CD4-positive, alpha-beta memory T cell (primary cell): ENCODE measurements around the gene ATL2. TPM values are rescaled to one million over a fixed set of nuclear protein-coding genes. Genes with fewer than 3 reads are reported as not detected.

Source experiments
- CTCF ChIA-PET: fragments of 350-600 bp; sonication (Branson Sonifier 250); formaldehyde crosslinking; loops from one replicate; lab custom pipeline; 2021; ENCODE audit warnings: inconsistent platforms; ENCODE audit not compliant: partially characterized antibody; lab: Charles Lee
- POLR2A ChIA-PET: fragments of 350-600 bp; sonication (Branson Sonifier 250); formaldehyde crosslinking; loops from one replicate; lab custom pipeline; 2021; ENCODE audit not compliant: partially characterized antibody; lab: Charles Lee
- DNase-seq, 5 donors: peaks; one replicate each; pipeline versions ENCODE4 v3.0.0 to v3.0.0-alpha.2; 2020 to 2022; ENCODE audit warnings: mixed read lengths in 1 of 5
- H3K27ac ChIP-seq: one replicate; pipeline ENCODE4 v1.7.0; 2013; ENCODE audit warnings: low read depth, low read length
- H3K27me3 ChIP-seq: 2 replicates; pipeline ENCODE4 v1.7.0; 2013; ENCODE audit warnings: mild to moderate bottlenecking, low read length, moderate library complexity; ENCODE audit not compliant: insufficient read depth
- H3K36me3 ChIP-seq: 2 replicates; pipeline ENCODE4 v1.7.0; 2013; ENCODE audit warnings: mild to moderate bottlenecking, low read length, moderate library complexity; ENCODE audit not compliant: insufficient read depth
- H3K4me1 ChIP-seq: 2 replicates; pipeline ENCODE4 v1.7.0; 2013; ENCODE audit warnings: mild to moderate bottlenecking, low read length, moderate library complexity; ENCODE audit not compliant: insufficient read depth
- H3K4me3 ChIP-seq, 2 donors: one replicate each; pipeline ENCODE4 v1.7.0; 2013; ENCODE audit warnings: low read length in 2 of 2, mild to moderate bottlenecking in 1 of 2
- H3K9me3 ChIP-seq, 2 donors: one replicate each; pipeline ENCODE4 v1.7.0; 2013; ENCODE audit warnings: low read length in 2 of 2, control low read depth in 1 of 2; ENCODE audit not compliant: control insufficient read depth in 1 of 2
- H3K27ac Mint-ChIP-seq, 7 donors: one replicate each; pipeline ENCODE4 v1.8.0; 2020 to 2021; ENCODE audit warnings: mixed read lengths in 7 of 7, mild to moderate bottlenecking in 6 of 7, inconsistent platforms in 3 of 7, moderate library complexity in 3 of 7
- H3K27me3 Mint-ChIP-seq, 2 donors: one replicate each; pipeline ENCODE4 v1.8.0; 2020 to 2021; ENCODE audit warnings: mixed read lengths in 2 of 2
- H3K36me3 Mint-ChIP-seq, 2 donors: one replicate each; pipeline ENCODE4 v1.8.0; 2020 to 2021; ENCODE audit warnings: mixed read lengths in 2 of 2, inconsistent platforms in 1 of 2, mild to moderate bottlenecking in 1 of 2
- H3K4me1 Mint-ChIP-seq, 4 donors: one replicate each; pipeline ENCODE4 v1.8.0; 2020 to 2021; ENCODE audit warnings: mixed read lengths in 4 of 4, mild to moderate bottlenecking in 1 of 4
- H3K4me3 Mint-ChIP-seq, 8 donors: one replicate each; pipeline ENCODE4 v1.8.0; 2020 to 2021; ENCODE audit warnings: mixed read lengths in 8 of 8, mild to moderate bottlenecking in 7 of 8, moderate library complexity in 6 of 8, inconsistent platforms in 3 of 8
- H3K9me3 Mint-ChIP-seq, 8 donors: one replicate each; pipeline ENCODE4 v1.8.0; 2020 to 2021; ENCODE audit warnings: mixed read lengths in 8 of 8, mild to moderate bottlenecking in 5 of 8, inconsistent platforms in 3 of 8, moderate library complexity in 1 of 8
- intact Hi-C: fragments of 100-400 bp; cut with micrococcal nuclease; formaldehyde crosslinking; loops from one replicate; pipeline ENCODE4 v1.15.1; 2023
- polyA plus RNA-seq, 2 donors: library from polyadenylated mRNA; unstranded; fragments of 300-500 nt; fragmentation: Illumina TruSeq; gene quantifications; one replicate each; pipeline ENCODE4 v1.2.3, GENCODE V29; 2021
- total RNA-seq, 2 experiments: library from RNA; stranded (reverse); gene quantifications; one replicate each; pipeline ENCODE4 v1.2.3, GENCODE V29; 2021

Gene ATL2
- total and polyA plus RNA-seq, 4 experiments from 2014 or later, result 13.2 to 64.3 (median 36.6) TPM

DNA sequence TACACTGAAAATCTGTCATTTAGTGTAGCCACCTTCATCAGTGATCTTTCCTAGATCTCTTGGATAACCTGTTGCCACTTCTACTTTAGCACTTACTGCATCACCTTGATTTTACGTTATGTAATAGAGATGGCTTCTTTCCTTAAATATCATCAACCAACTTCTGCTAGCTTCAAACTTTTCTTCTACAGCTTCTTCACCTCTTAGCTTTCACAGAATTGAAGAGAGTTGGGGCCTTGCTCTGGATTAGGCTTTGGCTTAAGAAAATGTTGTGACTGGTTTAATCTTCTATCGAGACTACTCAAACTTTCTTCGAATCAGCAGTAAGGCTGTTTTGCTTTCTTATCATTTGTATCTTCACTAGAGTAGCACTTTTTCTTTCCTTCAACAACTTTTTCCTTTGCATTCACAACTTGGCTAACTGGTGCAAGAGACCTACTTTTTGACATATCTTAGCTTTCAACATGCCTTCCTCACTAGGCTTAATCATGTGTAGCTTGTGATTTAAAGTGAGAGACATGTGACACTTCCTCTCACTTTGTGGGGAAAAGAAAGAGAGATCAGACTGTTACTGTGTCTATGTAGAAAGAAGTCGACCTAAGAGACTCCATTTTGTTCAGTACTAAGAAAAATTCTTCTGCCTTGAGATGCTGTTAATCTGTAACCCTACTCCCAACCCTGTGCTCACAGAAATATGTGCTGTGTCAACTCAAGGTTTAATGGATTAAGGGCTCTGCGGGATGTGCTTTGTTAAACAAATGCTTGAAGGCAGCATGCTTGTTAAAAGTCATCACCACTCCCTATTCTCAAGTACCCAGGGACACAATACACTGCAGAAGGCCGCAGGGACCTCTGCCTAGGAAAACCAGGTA is 99.6 kb downstream of the ATL2 start:
- Mint-ChIP-seq H3K4me1 (peaks cover 0 to 2% (median under 1%) of the 10 kb centered on the region in 4 donors), H3K4me3 (no peak overlapping the region), H3K36me3 (no peaks in the 10 kb centered on the region), H3K27me3 (peaks cover 0 to 7% of the 10 kb centered on the region in 2 donors), H3K27ac (peak overlapping the region in 1 of 7 donors; percentile 67), H3K9me3 (no peaks in the 10 kb centered on the region)
- Histone ChIP-seq H3K4me3 (no peak overlapping the region), H3K9me3 (no peaks in the 10 kb centered on the region), H3K27ac (no peak overlapping the region), H3K4me1 (no peaks in the 10 kb centered on the region), H3K36me3 (no peaks in the 10 kb centered on the region), H3K27me3 (no peaks in the 10 kb centered on the region)
- ChIA-PET POLR2A (no interaction called here), CTCF (interaction anchor here (1.9 kb wide), 1 partner anchor 881 kb away, joined by 6 read pairs; no protein-coding TSS in a partner anchor)
- intact Hi-C loops, result no loop called here
- DNase-seq, result no peak

DNA sequence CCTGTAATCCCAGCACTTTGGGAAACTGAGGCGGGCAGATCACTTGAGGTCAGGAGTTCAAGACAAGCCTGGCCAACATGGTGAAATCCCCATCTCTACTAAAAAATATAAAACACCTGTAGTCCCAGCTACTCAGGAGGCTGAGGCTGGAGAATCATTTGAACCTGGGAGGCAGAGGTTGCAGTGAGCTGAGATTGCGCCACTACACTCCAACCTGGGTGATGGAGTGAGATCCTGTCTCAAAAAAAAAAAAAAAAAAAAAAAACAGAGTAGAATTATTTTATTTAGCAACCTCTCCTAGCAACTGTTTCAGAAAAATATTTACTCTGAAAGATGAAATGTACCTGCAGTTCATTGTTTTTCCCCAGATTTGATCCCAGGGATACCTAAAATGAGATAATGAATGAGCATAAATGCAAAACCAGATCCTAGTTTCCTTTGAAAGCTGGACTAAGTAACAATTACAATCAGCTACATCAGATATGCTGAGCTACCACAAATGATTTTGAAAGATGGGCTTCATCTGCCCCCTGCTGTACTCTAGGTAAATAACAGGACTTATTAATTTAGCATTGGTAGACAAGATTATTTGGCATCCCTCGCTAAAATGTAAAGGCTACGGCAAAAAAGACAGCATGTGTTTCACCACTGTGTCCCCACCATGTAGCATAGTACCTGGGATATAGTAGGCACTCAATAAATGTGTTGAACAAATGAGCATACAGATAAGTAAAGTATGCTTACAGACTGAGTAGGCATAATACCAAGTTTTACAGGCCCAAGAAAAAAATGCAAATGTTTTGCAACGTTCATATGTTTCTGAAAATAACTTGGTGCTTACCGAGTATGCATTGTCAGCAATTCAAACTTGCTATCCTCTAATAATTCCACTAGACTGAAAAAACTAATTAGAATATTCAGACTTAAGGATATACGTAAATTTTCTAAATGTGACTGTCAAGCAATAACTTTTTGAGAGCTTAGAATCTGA is 102.5 kb downstream of the ATL2 start:
- no peaks in the 10 kb centered on the region for H3K4me1 ChIP-seq
- H3K4me1 Mint-ChIP-seq, result peaks cover 0 to 2% (median under 1%) of the 10 kb centered on the region in 4 donors
- no peak overlapping the region for H3K27ac Mint-ChIP-seq
- DNase-seq, result peak; percentile 35 to 49 (median 37)
- H3K4me3 Mint-ChIP-seq, result no peak overlapping the region
- peaks cover 0 to 2% of the 10 kb centered on the region in 2 donors for H3K27me3 Mint-ChIP-seq
- no peak overlapping the region for H3K4me3 ChIP-seq
- H3K9me3 Mint-ChIP-seq, result no peaks in the 10 kb centered on the region
- no peaks in the 10 kb centered on the region for H3K9me3 ChIP-seq
- no peaks in the 10 kb centered on the region for H3K27me3 ChIP-seq
- POLR2A ChIA-PET, result no interaction called here
- H3K36me3 Mint-ChIP-seq, result no peaks in the 10 kb centered on the region
- CTCF ChIA-PET, result interaction anchor here (0.7 to 3.1 kb wide), 18 partner anchors 10 to 1494 kb away, joined by 3 to 23 read pairs (median 4); no protein-coding TSS in a partner anchor
- H3K36me3 ChIP-seq, result no peaks in the 10 kb centered on the region
- intact Hi-C loops, result loop anchor here (1.0 to 5.0 kb wide), 4 partner anchors 112 to 878 kb away; no protein-coding TSS in a partner anchor
- no peak overlapping the region for H3K27ac ChIP-seq

DNA sequence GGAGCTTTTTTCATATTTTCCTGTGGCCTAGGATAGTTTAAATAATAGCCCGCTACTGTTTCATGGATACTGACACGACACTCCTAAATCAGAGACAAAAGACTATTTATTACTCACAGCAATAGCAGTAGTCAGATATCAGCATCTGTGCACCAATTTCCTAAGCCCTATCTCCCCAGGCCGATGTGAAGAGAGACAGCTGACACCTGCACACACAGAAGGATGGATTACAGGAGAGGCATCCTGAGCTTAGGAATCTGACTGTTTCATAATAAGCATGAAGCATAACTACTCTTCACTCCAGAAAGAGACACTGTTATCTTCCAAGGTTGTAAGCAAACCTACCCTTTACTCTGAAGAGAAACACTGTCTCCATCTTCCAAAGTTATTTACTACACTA is 105.4 kb downstream of the ATL2 start:
- Histone ChIP-seq H3K4me1 (no peaks in the 10 kb centered on the region), H3K9me3 (no peaks in the 10 kb centered on the region), H3K4me3 (no peak overlapping the region), H3K27me3 (no peaks in the 10 kb centered on the region), H3K27ac (no peak overlapping the region), H3K36me3 (no peaks in the 10 kb centered on the region)
- Mint-ChIP-seq H3K27me3 (peaks cover 0 to 2% of the 10 kb centered on the region in 2 donors), H3K4me1 (peaks cover 0 to 2% (median under 1%) of the 10 kb centered on the region in 4 donors), H3K4me3 (no peak overlapping the region), H3K36me3 (no peaks in the 10 kb centered on the region), H3K9me3 (peaks cover 0 to 5% (median 0%) of the 10 kb centered on the region in 8 donors), H3K27ac (no peak overlapping the region)
- intact Hi-C loops, result loop anchor here (5.0 kb wide), 2 partner anchors 109 to 379 kb away; no protein-coding TSS in a partner anchor
- ChIA-PET POLR2A (no interaction called here), CTCF (no interaction called here)
- no peak for DNase-seq

DNA sequence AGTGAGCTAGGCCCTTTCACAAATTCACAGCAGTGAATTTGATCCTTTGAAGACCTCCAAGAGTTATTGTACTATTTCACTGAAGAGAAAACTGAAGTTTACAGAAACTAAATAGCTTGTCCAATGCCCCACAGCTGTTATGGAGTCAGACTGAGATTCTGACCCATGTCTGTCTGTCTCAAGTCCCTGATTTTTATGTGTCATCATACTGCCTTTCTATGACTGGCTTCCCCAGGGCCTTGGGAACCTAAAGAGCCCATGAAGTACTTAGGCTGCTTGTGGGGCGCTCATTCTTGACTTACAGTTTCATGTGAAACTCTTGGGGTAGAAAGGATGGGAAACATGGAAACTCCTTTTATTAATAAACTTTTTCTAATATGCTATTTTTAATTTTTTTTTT is 107.7 kb downstream of the ATL2 start:
- Histone ChIP-seq H3K4me3 (no peak overlapping the region), H3K36me3 (no peaks in the 10 kb centered on the region), H3K9me3 (no peaks in the 10 kb centered on the region), H3K4me1 (no peaks in the 10 kb centered on the region), H3K27me3 (no peaks in the 10 kb centered on the region), H3K27ac (no peak overlapping the region)
- POLR2A ChIA-PET, result no interaction called here
- no peak overlapping the region for H3K27ac Mint-ChIP-seq
- CTCF ChIA-PET, result no interaction called here
- peaks cover 0 to 3% of the 10 kb centered on the region in 2 donors for H3K36me3 Mint-ChIP-seq
- intact Hi-C loops, result no loop called here
- H3K9me3 Mint-ChIP-seq, result peaks cover 0 to 8% (median 1%) of the 10 kb centered on the region in 8 donors
- peaks cover 0 to 2% (median under 1%) of the 10 kb centered on the region in 4 donors for H3K4me1 Mint-ChIP-seq
- H3K27me3 Mint-ChIP-seq, result peaks cover 0 to under 1% of the 10 kb centered on the region in 2 donors
- DNase-seq, result no peak
- no peak overlapping the region for H3K4me3 Mint-ChIP-seq

DNA sequence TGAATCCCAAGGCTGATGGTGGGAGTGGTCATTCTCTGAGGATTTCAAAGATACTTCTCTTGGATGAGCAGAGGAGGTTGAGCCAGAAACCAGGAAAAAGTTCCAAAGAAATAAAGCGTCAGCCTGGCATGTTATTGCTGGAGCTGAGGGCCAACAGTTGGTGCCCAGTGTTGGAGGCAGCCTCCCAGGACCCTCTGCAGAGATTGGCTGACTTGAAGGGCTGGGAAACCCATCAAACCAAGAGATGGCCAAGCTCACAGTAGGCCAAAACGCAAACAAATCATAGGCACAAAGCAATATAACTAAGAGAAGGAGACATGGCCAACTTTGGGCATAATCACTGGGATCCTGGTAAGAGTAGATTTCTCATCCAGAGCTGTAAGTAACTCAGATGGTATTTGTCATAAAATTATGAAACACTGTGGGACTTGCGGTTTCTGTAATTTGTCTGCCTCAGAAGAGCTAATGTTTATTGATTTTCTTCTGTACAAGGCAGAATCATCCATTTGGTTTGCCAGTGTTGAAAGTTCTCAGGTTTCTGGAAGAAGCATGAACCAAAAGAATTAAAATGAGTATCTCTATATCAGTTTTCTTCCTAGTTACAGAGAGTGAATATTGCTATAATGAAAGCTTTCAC is 108.3 kb downstream of the ATL2 start:
- H3K36me3 ChIP-seq, result no peaks in the 10 kb centered on the region
- peaks cover 0 to 2% (median 0%) of the 10 kb centered on the region in 4 donors for H3K4me1 Mint-ChIP-seq
- no peak overlapping the region for H3K27ac ChIP-seq
- H3K27me3 ChIP-seq, result no peaks in the 10 kb centered on the region
- no peaks in the 10 kb centered on the region for H3K9me3 ChIP-seq
- no peak overlapping the region for H3K4me3 ChIP-seq
- DNase-seq, result no peak
- CTCF ChIA-PET, result no interaction called here
- POLR2A ChIA-PET, result no interaction called here
- peaks cover 0 to 8% (median 1%) of the 10 kb centered on the region in 8 donors for H3K9me3 Mint-ChIP-seq
- intact Hi-C loops, result no loop called here
- H3K4me1 ChIP-seq, result no peaks in the 10 kb centered on the region
- peaks cover 0 to 3% of the 10 kb centered on the region in 2 donors for H3K36me3 Mint-ChIP-seq
- H3K27ac Mint-ChIP-seq, result no peak overlapping the region
- no peak overlapping the region for H3K4me3 Mint-ChIP-seq
- no peaks in the 10 kb centered on the region for H3K27me3 Mint-ChIP-seq

DNA sequence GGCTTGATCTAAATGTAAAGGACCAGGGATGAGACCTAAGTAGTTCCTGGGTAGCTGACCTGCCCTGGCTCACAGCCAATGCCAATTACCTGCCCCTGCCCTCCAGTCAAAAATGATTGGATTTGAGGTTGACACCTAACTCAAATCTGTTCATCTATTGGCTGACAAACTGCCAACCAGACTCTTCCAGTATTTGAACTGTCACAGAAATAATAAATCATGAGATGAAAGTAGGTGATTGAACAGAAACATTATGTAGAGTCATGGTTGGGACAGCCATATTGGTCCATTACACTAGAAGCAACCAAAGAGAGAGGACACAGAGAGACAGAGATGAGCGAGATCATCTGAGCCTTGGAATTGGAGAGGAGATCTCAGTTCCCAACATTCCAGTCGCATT is 109.1 kb downstream of the ATL2 start:
- POLR2A ChIA-PET, result no interaction called here
- peaks cover 0 to 3% of the 10 kb centered on the region in 2 donors for H3K36me3 Mint-ChIP-seq

More for the DNA sequence above, 109.1 kb downstream of the ATL2 start:
- H3K4me3 Mint-ChIP-seq, result no peak overlapping the region
- CTCF ChIA-PET, result no interaction called here
- Histone ChIP-seq H3K27me3 (no peaks in the 10 kb centered on the region), H3K27ac (no peak overlapping the region), H3K36me3 (no peaks in the 10 kb centered on the region), H3K9me3 (no peaks in the 10 kb centered on the region), H3K4me3 (no peak overlapping the region), H3K4me1 (no peaks in the 10 kb centered on the region)
- peaks cover 0 to 2% (median 0%) of the 10 kb centered on the region in 4 donors for H3K4me1 Mint-ChIP-seq
- intact Hi-C loops, result no loop called here
- peaks cover 0 to 8% (median 1%) of the 10 kb centered on the region in 8 donors for H3K9me3 Mint-ChIP-seq
- no peaks in the 10 kb centered on the region for H3K27me3 Mint-ChIP-seq
- H3K27ac Mint-ChIP-seq, result peak overlapping the region in 1 of 7 donors; percentile 34
- no peak for DNase-seq
